ENCODE results near the gene ZNF668.
"Not testable (repeated sequence)": the region's sequence is repeated elsewhere in the genome, so short reads cannot be mapped to it uniquely, and the experiment has no call there.

ZNF668 gene

GRCh38 chr16:31029272-31029671, 44.8 kb downstream of the ZNF668 start:
- in situ Hi-C loops (cut with MboI; ENCODE audit: low sequenced_read_pairs, unreplicated experiment): no loop called here
- DNase-seq (ENCODE audit: low spot score): no peak
- TF ChIP-seq CTCF (IDR thresholded peaks at IDR 0.05; ENCODE audit: borderline replicate concordance, control extremely low read depth, extremely low read depth, insufficient read depth, missing control alignments): no peak

DNA sequence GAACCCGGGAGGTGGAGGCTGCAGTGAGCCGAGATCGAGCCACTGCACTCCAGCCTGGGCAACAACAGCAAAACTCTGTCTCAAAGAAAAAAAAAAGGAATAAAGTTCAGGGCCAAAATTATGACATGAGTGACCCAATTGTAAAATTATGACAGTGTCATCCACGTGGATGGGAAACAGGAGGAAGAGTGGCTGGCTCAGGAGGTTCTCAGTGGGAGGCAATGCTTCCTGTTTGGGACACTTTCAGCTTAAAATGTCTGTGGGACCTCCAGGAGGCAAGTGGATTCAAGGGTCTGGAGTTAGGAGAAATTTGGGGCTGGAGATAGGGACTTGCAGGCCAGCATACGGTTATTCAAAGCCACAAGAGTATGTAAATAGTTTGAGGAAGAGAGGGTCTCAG, 48.7 kb downstream of the ZNF668 start:
- in situ Hi-C loops (cut with MboI; ENCODE audit: low sequenced_read_pairs, unreplicated experiment): no loop called here
- no peak for DNase-seq (ENCODE audit: low spot score)
- no peak for TF ChIP-seq CTCF (IDR thresholded peaks at IDR 0.05; ENCODE audit: borderline replicate concordance, control extremely low read depth, extremely low read depth, insufficient read depth, missing control alignments)

- DNase-seq (ENCODE audit: low spot score): no peak
- no peak for TF ChIP-seq CTCF (IDR thresholded peaks at IDR 0.05; ENCODE audit: borderline replicate concordance, control extremely low read depth, extremely low read depth, insufficient read depth, missing control alignments)
- in situ Hi-C loops (cut with MboI; ENCODE audit: low sequenced_read_pairs, unreplicated experiment): no loop called here
Measured at GRCh38 chr16:31023627-31024226, 50.3 kb downstream of the ZNF668 start.

DNA sequence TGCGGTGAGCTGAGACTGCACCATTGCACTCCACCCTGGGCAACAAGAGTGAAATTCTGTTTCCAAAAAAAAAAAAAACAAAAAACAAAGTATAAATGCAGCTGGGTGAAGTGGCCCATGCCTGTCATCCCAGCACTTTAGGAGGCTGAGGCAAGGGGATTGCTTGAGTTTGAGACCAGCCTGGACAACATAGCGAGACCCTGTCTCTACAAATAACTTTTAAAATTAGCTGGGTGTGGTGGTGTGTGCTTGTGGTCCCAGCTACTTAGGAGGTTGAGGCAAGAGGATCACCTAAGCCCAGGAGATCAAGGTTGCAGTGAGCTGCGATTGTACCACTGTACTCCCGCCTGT, 50.8 kb downstream of the ZNF668 start:
- no peak for DNase-seq (ENCODE audit: low spot score)
- TF ChIP-seq CTCF (IDR thresholded peaks at IDR 0.05; ENCODE audit: borderline replicate concordance, control extremely low read depth, extremely low read depth, insufficient read depth, missing control alignments): no peak
- in situ Hi-C loops (cut with MboI; ENCODE audit: low sequenced_read_pairs, unreplicated experiment): no loop called here

DNA sequence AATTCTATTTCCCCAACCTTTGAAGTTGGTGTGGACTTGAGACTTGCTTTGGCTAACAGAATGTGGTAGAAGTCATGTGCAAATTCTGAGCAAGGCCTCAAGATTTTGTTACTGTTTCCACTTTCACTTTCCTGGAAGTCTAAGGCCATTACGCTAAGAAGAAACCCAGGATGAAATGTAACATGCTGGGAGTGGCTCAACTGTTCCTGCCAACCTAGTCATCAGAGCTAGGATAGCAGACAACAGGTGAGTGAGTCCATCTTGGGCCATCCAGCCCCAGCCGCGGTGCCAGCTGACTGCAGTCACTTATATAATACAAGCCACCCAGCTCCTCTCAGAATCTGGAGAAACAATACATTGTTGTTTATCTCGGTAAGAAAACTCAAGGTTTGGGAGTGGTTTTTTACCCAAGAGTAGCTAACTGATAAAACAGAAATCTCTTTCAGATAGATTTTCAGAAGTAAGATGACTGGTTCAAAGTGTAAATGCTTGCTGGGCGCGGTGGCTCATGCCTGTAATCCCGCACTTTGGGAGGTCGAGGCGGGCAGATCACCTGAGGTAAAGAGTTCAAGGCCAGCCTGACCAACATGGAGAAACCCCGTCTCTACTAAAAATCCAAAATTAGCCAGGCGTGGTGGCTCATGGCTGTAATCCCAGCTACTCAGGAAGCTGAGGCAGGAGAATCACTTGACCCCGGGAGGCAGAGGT, 51.3 kb downstream of the ZNF668 start:
- DNase-seq (ENCODE audit: low spot score): no peak
- TF ChIP-seq CTCF (IDR thresholded peaks at IDR 0.05; ENCODE audit: borderline replicate concordance, control extremely low read depth, extremely low read depth, insufficient read depth, missing control alignments): no peak
- in situ Hi-C loops (cut with MboI; ENCODE audit: low sequenced_read_pairs, unreplicated experiment): no loop called here

- no peak for DNase-seq (ENCODE audit: low spot score)
- no peak for TF ChIP-seq CTCF (IDR thresholded peaks at IDR 0.05; ENCODE audit: borderline replicate concordance, control extremely low read depth, extremely low read depth, insufficient read depth, missing control alignments)
Measured at GRCh38 chr16:31020536-31020935, 53.5 kb downstream of the ZNF668 start.

DNA sequence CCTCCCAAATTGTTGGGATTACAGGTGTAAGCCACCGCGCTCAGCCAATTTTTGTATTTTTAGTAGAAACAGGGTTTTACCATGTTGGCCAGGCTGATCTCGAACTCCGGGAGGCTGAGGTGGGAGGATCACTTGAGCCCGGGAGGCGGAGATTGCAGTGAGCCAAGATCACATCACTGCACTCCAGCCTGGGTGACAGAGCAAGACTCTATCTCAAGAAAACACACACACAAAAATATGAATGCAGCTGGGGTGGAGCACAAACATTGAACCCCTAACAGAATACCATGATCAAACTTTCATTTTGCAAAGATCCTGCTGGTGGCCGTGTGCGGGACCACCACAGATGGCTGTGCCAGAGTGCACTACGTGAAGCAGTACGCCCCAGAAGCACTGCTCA, 56.3 kb downstream of the ZNF668 start:
- in situ Hi-C loops (cut with MboI; ENCODE audit: low sequenced_read_pairs, unreplicated experiment): not testable (repeated sequence)

More at GRCh38 chr16:31020536-31020935, 53.5 kb downstream of the ZNF668 start:
- in situ Hi-C loops (cut with MboI; ENCODE audit: low sequenced_read_pairs, unreplicated experiment): no loop called here

More for the DNA sequence above, 56.3 kb downstream of the ZNF668 start:
- not testable (repeated sequence) for DNase-seq (ENCODE audit: low spot score)
